Activated CD4-positive, alpha-beta T cell treated with anti-CD3 and anti-CD28 coated beads, Interleukin-2, amount 50 U/mL, for 4 hours (primary cell): ENCODE data around the gene SLC28A2.
"Not testable (repeated sequence)": the region's sequence is repeated elsewhere in the genome, so short reads cannot be mapped to it uniquely, and the experiment has no call there.

ENCODE experiments used
- DNase-seq, 2 experiments: peaks; one replicate each; pipeline ENCODE4 v3.0.0-alpha.2; 2020

Gene SLC28A2

DNA sequence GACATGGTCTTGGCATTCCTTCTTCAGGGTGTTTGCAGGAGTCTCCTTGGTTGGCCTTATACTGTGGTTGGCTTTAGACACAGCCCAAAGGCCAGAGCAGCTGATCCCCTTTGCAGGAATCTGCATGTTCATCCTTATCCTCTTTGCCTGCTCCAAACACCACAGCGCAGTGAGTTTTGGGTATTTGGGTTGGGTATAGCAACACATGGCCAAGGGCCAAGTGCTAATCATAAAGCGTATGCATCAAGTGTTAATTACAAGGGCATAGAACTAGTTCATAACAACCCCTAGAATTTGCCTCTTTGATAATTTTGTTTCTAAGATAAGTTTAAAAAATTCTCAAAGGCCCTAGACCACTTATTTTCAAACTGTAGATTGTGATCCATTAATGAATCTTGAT lies 11.8 kb downstream of the SLC28A2 start:
- DNase-seq: no peak

- DNase-seq: no peak
Observed at GRCh38 chr15:45265506-45265905, 13.5 kb downstream of the SLC28A2 start.

DNA sequence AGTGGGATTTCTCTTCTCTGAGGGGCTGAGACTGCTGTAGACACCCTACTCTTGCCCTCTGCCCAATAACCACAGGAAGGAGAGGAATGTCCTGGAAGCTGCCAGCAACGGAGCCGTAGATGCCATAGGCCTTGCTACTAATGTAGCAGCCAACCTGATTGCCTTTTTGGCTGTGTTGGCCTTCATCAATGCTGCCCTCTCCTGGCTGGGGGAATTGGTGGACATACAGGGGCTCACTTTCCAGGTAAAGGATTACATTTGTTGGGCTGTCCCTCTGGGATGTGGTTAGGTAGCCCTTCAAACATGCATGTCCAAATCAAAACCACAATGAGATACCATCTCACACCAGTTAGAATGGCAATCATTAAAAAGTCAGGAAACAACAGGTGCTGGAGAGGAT lies 16.1 kb downstream of the SLC28A2 start:
- no peak for DNase-seq

GRCh38 chr15:45274636-45275380 lies 22.8 kb downstream of the SLC28A2 start:
- DNase-seq: no peak

GRCh38 chr15:45276831-45277230 lies 24.8 kb downstream of the SLC28A2 start:
- DNase-seq: no peak

- DNase-seq: peak; percentile 93 to 94
Observed at GRCh38 chr15:45279024-45279698, 27.1 kb downstream of the SLC28A2 start.

DNA sequence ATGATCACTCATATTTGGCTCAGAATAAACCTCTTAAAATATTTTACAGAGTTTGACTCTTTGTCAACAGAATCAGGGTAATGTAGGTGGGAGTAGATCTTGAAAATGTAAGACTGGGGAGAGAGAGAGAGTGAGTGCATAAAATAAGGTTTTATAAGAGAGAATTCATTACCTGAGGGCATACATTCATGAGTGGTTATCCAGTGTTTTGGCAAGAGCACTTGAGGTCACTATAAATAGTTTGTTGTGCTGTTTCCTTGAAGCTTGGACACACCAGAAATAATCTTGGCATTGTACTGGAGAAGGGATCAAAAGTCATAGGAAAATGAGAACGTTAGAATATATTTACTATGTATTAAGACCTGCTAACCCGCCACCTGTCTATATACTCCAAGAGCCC lies 33.4 kb downstream of the SLC28A2 start:
- DNase-seq: no peak

DNA sequence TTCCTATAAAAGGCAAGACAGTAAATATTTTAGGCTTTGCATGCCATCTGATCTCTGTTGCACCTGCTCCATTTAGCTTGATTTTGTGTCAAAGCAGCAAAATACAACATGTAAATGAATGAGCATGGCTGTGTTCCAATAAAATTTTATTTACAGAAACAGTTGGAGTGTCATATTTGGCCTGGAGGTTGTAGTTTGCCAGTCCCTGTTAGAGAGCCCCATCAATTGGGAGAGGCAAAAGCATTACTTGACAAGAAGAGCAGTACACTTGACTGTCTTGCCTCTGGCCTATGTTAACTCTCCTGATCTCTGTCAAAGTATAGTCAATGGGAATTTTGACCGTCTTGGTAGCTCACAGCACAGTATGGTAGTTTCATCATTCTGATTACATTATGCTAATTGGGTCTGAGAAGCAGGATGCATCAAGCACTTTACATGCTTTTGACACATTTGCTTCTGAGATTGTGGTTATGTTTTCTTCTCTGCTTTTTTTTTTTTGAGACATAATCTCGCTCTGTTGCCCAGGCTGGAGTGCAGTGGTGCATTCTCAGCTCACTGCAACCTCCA lies 35.4 kb downstream of the SLC28A2 start:
- no peak for DNase-seq

- DNase-seq: no peak
Observed at GRCh38 chr15:45288947-45289346, 36.9 kb downstream of the SLC28A2 start.

DNA sequence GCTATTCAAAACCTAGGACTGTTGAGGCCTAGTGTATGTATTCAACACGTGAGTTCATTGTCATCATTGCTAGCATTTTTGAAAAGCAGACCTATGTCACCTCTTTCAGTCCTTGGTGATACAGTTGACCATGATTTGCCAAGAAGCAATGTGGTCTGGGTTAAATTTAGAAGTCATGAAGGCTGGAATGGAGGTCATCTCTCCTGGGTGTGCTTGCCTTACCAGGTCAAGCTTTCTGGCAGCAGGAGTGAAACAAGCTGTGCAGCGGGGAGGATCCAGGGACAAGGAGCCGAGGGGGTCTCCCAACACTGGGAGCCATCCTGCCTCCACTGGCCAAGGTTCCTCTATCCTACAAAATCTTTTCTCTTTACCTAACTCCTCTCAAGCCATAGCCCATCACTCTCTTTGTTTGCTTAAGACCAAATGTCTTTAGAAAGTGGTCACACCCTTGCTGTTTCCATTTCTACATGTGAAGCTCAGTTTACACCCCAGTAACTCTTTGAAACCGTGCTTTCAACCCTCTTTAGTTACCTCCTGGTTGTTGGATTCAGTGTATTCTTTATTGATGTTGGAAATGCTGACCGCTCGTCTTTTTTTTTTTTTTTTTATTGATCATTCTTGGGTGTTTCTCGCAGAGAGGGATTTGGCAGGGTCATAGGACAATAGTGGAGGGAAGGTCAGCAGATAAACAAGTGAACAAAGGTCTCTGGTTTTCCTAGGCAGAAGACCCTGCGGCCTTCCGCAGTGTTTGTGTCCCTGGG lies 40.0 kb downstream of the SLC28A2 start:
- no peak for DNase-seq

DNA sequence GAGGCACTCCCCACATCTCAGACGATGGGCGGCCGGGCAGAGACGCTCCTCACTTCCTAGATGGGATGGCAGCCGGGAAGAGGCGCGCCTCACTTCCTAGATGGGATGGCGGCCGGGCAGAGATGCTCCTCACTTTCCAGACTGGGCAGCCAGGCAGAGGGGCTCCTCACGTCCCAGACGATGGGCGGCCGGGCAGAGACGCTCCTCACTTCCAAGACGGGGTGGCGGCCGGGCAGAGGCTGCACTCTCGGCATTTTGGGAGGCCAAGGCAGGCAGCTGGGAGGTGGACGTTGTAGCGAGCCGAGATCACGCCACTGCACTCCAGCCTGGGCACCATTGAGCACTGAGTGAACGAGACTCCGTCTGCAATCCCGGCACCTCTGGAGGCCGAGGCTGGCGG lies 41.3 kb downstream of the SLC28A2 start:
- DNase-seq: not testable (repeated sequence)

GRCh38 chr15:45298964-45299378 lies 46.9 kb downstream of the SLC28A2 start:
- not testable (repeated sequence) for DNase-seq

DNA sequence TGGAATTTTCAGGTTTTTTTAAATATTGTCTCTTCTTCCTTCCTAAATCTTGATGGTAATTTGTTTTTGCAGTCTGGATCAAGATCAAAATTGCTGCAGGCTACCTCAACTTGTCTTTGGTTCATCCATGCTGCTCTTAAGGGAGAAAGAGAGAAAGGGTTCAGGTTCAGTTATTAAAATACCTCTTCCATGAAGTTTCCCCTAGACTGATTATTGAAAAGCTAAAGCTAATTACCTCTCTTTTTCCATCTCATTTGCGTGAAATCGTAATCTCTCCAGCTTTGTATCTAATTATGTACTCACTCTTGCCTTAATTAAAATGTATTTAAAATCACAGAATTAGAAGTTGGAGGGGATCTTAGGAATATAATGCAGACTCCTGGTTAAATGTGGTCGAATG lies 52.7 kb downstream of the SLC28A2 start:
- no peak for DNase-seq

DNA sequence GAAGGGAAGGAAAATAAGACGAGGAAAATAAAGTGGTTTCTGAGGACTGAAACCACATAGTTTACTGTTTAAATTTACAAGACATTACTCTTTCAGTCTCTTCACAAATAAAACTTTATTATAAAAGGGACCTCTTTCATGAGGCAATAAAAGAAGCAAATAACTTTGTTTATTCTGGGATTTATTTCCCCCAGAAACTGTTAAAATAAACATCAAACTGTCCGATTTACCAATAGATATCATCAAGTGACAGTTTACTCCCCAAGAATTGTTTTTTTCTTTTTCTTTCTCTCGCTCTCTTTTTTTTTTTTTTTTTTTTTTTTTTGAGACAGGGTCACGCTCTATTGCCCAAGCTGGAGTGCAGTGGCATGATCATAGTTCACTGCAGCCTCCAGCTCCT lies 54.1 kb downstream of the SLC28A2 start:
- DNase-seq: no peak

DNA sequence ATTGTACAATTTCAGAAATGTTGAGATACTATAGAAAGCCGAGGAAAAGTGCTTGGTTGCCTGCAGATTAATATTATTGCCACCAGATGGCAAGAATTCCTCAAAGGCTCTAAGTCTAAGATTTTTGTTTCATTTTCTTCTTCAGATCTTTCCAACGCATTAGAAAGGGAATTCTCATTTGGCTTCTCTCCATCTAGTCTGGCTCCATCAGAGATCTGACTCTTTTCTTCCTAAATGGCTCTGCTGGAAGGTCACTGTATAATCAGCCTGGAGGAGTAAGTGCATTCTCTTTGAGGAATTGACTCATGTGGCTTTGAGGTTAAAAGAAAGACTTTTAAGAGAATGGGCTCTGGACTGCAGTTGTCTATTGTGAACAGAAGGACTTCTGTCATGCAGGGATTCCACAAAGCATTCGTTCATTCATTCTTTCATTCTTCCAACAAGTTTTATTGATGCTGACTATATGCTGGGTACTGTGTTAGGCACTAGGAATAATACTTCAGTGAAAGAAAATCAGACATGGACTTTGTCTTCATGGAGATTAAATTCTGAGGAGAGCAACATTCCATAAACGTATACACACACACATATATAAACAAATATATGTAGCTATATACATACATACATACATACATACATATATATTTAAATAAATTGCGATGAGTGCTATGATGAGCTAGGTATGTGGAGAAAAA lies 55.3 kb downstream of the SLC28A2 start:
- DNase-seq: no peak

GRCh38 chr15:45314117-45314516 lies 62.1 kb downstream of the SLC28A2 start:
- DNase-seq: not testable (repeated sequence)

DNA sequence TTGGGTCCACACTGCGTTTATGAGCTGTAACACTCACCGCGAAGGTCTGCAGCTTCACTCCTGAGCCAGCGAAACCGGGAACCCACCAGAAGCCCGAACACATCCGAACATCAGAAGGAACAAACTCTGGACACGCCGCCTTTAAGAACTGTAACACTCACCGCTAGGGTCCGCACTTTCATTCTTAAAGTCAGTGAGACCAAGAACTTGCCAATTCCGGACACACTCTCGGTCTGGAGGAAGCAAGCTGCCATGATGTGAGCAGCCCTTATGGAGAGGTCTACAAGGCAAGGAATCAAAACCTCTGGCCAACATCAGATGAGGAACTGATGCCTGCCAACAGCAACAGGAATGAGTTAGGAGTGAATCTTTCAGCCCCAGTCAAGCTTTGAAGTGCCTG lies 62.9 kb downstream of the SLC28A2 start:
- DNase-seq: no peak

GRCh38 chr15:45319472-45320214 lies 67.6 kb downstream of the SLC28A2 start:
- no peak for DNase-seq

GRCh38 chr15:45320581-45321205 lies 68.7 kb downstream of the SLC28A2 start:
- no peak for DNase-seq

- no peak for DNase-seq
Observed at GRCh38 chr15:45326280-45326679, 74.2 kb downstream of the SLC28A2 start.

GRCh38 chr15:45326741-45327140 lies 74.7 kb downstream of the SLC28A2 start:
- DNase-seq: no peak
